Naive thymus-derived CD8-positive, alpha-beta T cell (primary cell): Measurements from ENCODE around the gene CFAP90. TPM values are rescaled to one million over a fixed set of nuclear protein-coding genes. Genes with fewer than 3 reads are reported as not detected.

Experiments used
- ATAC-seq, 2 donors: fragments of 150-1000 bp; cut with Tn5 transposase in 1 of 2; sonication (Bioruptor Pico), chemical (Tn5 transposase) in 1 of 2; 1 replicate in 1 of 2; 2 replicates in 1 of 2; pipeline ENCODE4 v1.10.0; 2021; ENCODE audit warnings: mild to moderate bottlenecking in 2 of 2, moderate library complexity in 2 of 2
- POLR2A ChIA-PET: fragments of 350-600 bp; sonication (Branson Sonifier 250); formaldehyde crosslinking; loops from one replicate; lab custom pipeline; 2021; ENCODE audit warnings: antibody characterized with exemption; lab: Charles Lee
- DNase-seq, 10 donors: peaks; one replicate each; pipeline versions ENCODE4 v3.0.0 to v3.0.0-alpha.2; 2020 to 2022
- H3K27ac Mint-ChIP-seq, 10 donors: one replicate each; pipeline ENCODE4 v1.8.0; 2020 to 2022; ENCODE audit warnings: mild to moderate bottlenecking in 10 of 10, mixed read lengths in 10 of 10, moderate library complexity in 4 of 10, inconsistent platforms in 1 of 10
- H3K27me3 Mint-ChIP-seq, 5 donors: one replicate each; pipeline ENCODE4 v1.8.0; 2021 to 2022; ENCODE audit warnings: mixed read lengths in 5 of 5
- H3K36me3 Mint-ChIP-seq, 3 donors: one replicate each; pipeline ENCODE4 v1.8.0; 2020 to 2022; ENCODE audit warnings: mixed read lengths in 3 of 3, mild to moderate bottlenecking in 2 of 3, inconsistent platforms in 1 of 3
- H3K4me1 Mint-ChIP-seq, 4 donors: one replicate each; pipeline ENCODE4 v1.8.0; 2021 to 2022; ENCODE audit warnings: mixed read lengths in 4 of 4
- H3K4me3 Mint-ChIP-seq, 10 donors: one replicate each; pipeline ENCODE4 v1.8.0; 2020 to 2022; ENCODE audit warnings: mild to moderate bottlenecking in 10 of 10, mixed read lengths in 10 of 10, moderate library complexity in 6 of 10, inconsistent platforms in 1 of 10
- H3K9me3 Mint-ChIP-seq, 9 donors: one replicate each; pipeline ENCODE4 v1.8.0; 2020 to 2022; ENCODE audit warnings: mixed read lengths in 9 of 9, mild to moderate bottlenecking in 3 of 9, inconsistent platforms in 1 of 9, moderate library complexity in 1 of 9
- polyA plus RNA-seq, 3 donors: library from polyadenylated mRNA; unstranded; fragments of 300-500 nt; fragmentation: Illumina TruSeq; gene quantifications; one replicate each; pipeline ENCODE4 v1.2.3, GENCODE V29; 2021
- total RNA-seq, 8 experiments: library from RNA in 2 of 8; stranded (reverse) in 2 of 8; gene quantifications; one replicate each; pipeline ENCODE4 v1.2.3 and lab custom pipeline; 2021 to 2026

CFAP90 gene
- total and polyA plus RNA-seq, 5 experiments from 2014 or later: not detected

- peaks cover 23 to 51% (median 37%) of the 10 kb centered on the region in 4 donors for H3K4me1 Mint-ChIP-seq
These were observed 26.9 kb upstream of the CFAP90 start for GRCh38 chr5:7877851-7878250.

GRCh38 chr5:7876867-7877266 is 25.9 kb upstream of the CFAP90 start:
- ATAC-seq: no peak

More at GRCh38 chr5:7877851-7878250, 26.9 kb upstream of the CFAP90 start:
- ATAC-seq (no peak), DNase-seq (no peak)
- H3K27ac Mint-ChIP-seq: peak overlapping the region in 2 of 10 donors; percentile 69 to 76
- no peaks in the 10 kb centered on the region for H3K27me3 Mint-ChIP-seq
- H3K36me3 Mint-ChIP-seq: peaks cover 0 to 87% (median 18%) of the 10 kb centered on the region in 3 donors
- POLR2A ChIA-PET: no interaction called here
- no peaks in the 10 kb centered on the region for H3K9me3 Mint-ChIP-seq
- H3K4me3 Mint-ChIP-seq: no peak overlapping the region

GRCh38 chr5:7875151-7875550 is 24.2 kb upstream of the CFAP90 start:
- Mint-ChIP-seq H3K4me1 (peaks cover 34 to 60% (median 53%) of the 10 kb centered on the region in 4 donors), H3K27ac (no peak overlapping the region), H3K9me3 (no peaks in the 10 kb centered on the region), H3K36me3 (peaks cover 0 to 68% (median 18%) of the 10 kb centered on the region in 3 donors), H3K27me3 (no peaks in the 10 kb centered on the region), H3K4me3 (no peak overlapping the region)
- no peak for ATAC-seq
- DNase-seq: no peak
- POLR2A ChIA-PET: no interaction called here

More at GRCh38 chr5:7876867-7877266, 25.9 kb upstream of the CFAP90 start:
- no peak for DNase-seq
- Mint-ChIP-seq H3K36me3 (peaks cover 0 to 81% (median 18%) of the 10 kb centered on the region in 3 donors), H3K9me3 (no peaks in the 10 kb centered on the region), H3K27ac (peak overlapping the region in 1 of 10 donors; percentile 76), H3K4me3 (no peak overlapping the region), H3K4me1 (peaks cover 30 to 59% (median 45%) of the 10 kb centered on the region in 4 donors), H3K27me3 (no peaks in the 10 kb centered on the region)
- POLR2A ChIA-PET: no interaction called here

GRCh38 chr5:7874639-7875038 is 23.7 kb upstream of the CFAP90 start:
- Mint-ChIP-seq H3K36me3 (peaks cover 0 to 64% (median 18%) of the 10 kb centered on the region in 3 donors), H3K9me3 (no peaks in the 10 kb centered on the region), H3K27me3 (no peaks in the 10 kb centered on the region), H3K4me1 (peaks cover 37 to 65% (median 57%) of the 10 kb centered on the region in 4 donors), H3K4me3 (no peak overlapping the region), H3K27ac (peak overlapping the region in 1 of 10 donors; percentile 68)
- POLR2A ChIA-PET: no interaction called here
- ATAC-seq: no peak
- DNase-seq: no peak

- no peak for DNase-seq
- peaks cover 40 to 71% (median 57%) of the 10 kb centered on the region in 4 donors for H3K4me1 Mint-ChIP-seq
- ATAC-seq: no peak
- H3K4me3 Mint-ChIP-seq: peak overlapping the region; percentile 32 to 81 (median 59)
- no peaks in the 10 kb centered on the region for H3K9me3 Mint-ChIP-seq
- H3K27me3 Mint-ChIP-seq: no peaks in the 10 kb centered on the region
- POLR2A ChIA-PET: no interaction called here
- peaks cover 0 to 50% (median 13%) of the 10 kb centered on the region in 3 donors for H3K36me3 Mint-ChIP-seq
- peak overlapping the region; percentile 68 to 91 (median 84) for H3K27ac Mint-ChIP-seq
These were observed 22.3 kb upstream of the CFAP90 start for GRCh38 chr5:7873216-7873615.

- POLR2A ChIA-PET: no interaction called here
- H3K27me3 Mint-ChIP-seq: no peaks in the 10 kb centered on the region
These were observed 21.7 kb upstream of the CFAP90 start for GRCh38 chr5:7872517-7873130.

GRCh38 chr5:7871653-7872052 is 20.7 kb upstream of the CFAP90 start:
- POLR2A ChIA-PET: no interaction called here
- peaks cover 0 to 37% (median 9%) of the 10 kb centered on the region in 3 donors for H3K36me3 Mint-ChIP-seq
- no peak for ATAC-seq
- no peak for DNase-seq
- peak overlapping the region in 9 of 10 donors; percentile 15 to 90 (median 68) for H3K27ac Mint-ChIP-seq
- H3K4me3 Mint-ChIP-seq: peak overlapping the region in 8 of 10 donors; percentile 44 to 97 (median 59)
- no peaks in the 10 kb centered on the region for H3K9me3 Mint-ChIP-seq
- H3K4me1 Mint-ChIP-seq: peaks cover 36 to 68% (median 66%) of the 10 kb centered on the region in 4 donors
- no peaks in the 10 kb centered on the region for H3K27me3 Mint-ChIP-seq

More at GRCh38 chr5:7872517-7873130, 21.7 kb upstream of the CFAP90 start:
- DNase-seq (no peak), ATAC-seq (no peak)
- H3K4me3 Mint-ChIP-seq: peak overlapping the region; percentile 32 to 81 (median 58)
- H3K4me1 Mint-ChIP-seq: peaks cover 37 to 67% (median 57%) of the 10 kb centered on the region in 4 donors
- H3K36me3 Mint-ChIP-seq: peaks cover 0 to 44% (median 9%) of the 10 kb centered on the region in 3 donors
- H3K27ac Mint-ChIP-seq: peak overlapping the region; percentile 68 to 91 (median 84)
- no peaks in the 10 kb centered on the region for H3K9me3 Mint-ChIP-seq

- peak; percentile 37 to 40 for ATAC-seq
- Mint-ChIP-seq H3K36me3 (peaks cover 4 to 37% (median 5%) of the 10 kb centered on the region in 3 donors), H3K4me1 (peaks cover 40 to 80% (median 77%) of the 10 kb centered on the region in 4 donors), H3K27ac (peak overlapping the region; percentile 82 to 96 (median 88)), H3K4me3 (peak overlapping the region; percentile 87 to 99 (median 94)), H3K9me3 (no peaks in the 10 kb centered on the region), H3K27me3 (no peaks in the 10 kb centered on the region)
- POLR2A ChIA-PET: interaction anchor here (1.1 to 1.5 kb wide), 3 partner anchors 12 to 1237 kb away, joined by 3 to 4 read pairs (median 4); partner anchors contain the start of genes NSUN2 and SRD5A1
- DNase-seq: peak in 3 of 10 donors; percentile 19 to 31 (median 26)
These were observed 18.7 kb upstream of the CFAP90 start for GRCh38 chr5:7869474-7870136.

GRCh38 chr5:7868773-7869473 is 18.0 kb upstream of the CFAP90 start, which contains the start of the genes FASTKD3 and MTRR:
Gene FASTKD3, minus strand, starts transcription at chr5:7869031. Its CDS starts 948 bp downstream, at chr5:7868083.
Gene MTRR, plus strand, starts transcription at chr5:7869148. Its CDS starts 1,647 bp downstream, at chr5:7870795.
- peak; percentile 99 for ATAC-seq
- Mint-ChIP-seq H3K4me3 (peak within 1 kb of the TSS; percentile 89 to 100 (median 96)), H3K9me3 (no peaks in the 10 kb centered on the region), H3K27me3 (no peaks in the 10 kb centered on the region), H3K36me3 (peaks cover 4 to 35% (median 5%) of the 10 kb centered on the region in 3 donors), H3K27ac (peak within 1 kb of the TSS; percentile 82 to 97 (median 94)), H3K4me1 (peaks cover 40 to 76% (median 74%) of the 10 kb centered on the region in 4 donors)
- POLR2A ChIA-PET: interaction anchor here (1.1 to 1.5 kb wide), 3 partner anchors 11 to 1236 kb away, joined by 3 to 4 read pairs (median 4); partner anchors contain the start of genes NSUN2 and SRD5A1
- peak; percentile 81 to 92 (median 88) for DNase-seq

- peak in 1 of 2 donors; percentile 1 for ATAC-seq
- Mint-ChIP-seq H3K4me1 (peaks cover 38 to 71% (median 69%) of the 10 kb centered on the region in 4 donors), H3K9me3 (no peaks in the 10 kb centered on the region), H3K27ac (peak overlapping the region; percentile 76 to 97 (median 90)), H3K27me3 (no peaks in the 10 kb centered on the region), H3K4me3 (peak overlapping the region; percentile 87 to 100 (median 96)), H3K36me3 (peaks cover 4 to 35% (median 5%) of the 10 kb centered on the region in 3 donors)
- POLR2A ChIA-PET: interaction anchor here (1.1 to 1.5 kb wide), 2 partner anchors 11 to 589 kb away, joined by 4 read pairs; no protein-coding TSS in a partner anchor
- peak in 1 of 10 donors; percentile 13 for DNase-seq
These were observed 17.5 kb upstream of the CFAP90 start for GRCh38 chr5:7868427-7868772.

- Mint-ChIP-seq H3K27ac (peak overlapping the region in 2 of 10 donors; percentile 35 to 56), H3K27me3 (no peaks in the 10 kb centered on the region), H3K4me3 (peak overlapping the region in 9 of 10 donors; percentile 8 to 97 (median 42)), H3K9me3 (no peaks in the 10 kb centered on the region), H3K4me1 (peaks cover 33 to 60% (median 58%) of the 10 kb centered on the region in 4 donors), H3K36me3 (peaks cover 5 to 40% (median 8%) of the 10 kb centered on the region in 3 donors)
- POLR2A ChIA-PET: interaction anchor here (1.3 kb wide), 1 partner anchor 16 kb away, joined by 3 read pairs; the partner anchor contains the start of gene CFAP90
- DNase-seq: no peak
- no peak for ATAC-seq
These were observed 16.3 kb upstream of the CFAP90 start for GRCh38 chr5:7867260-7867659.

GRCh38 chr5:7866196-7866595 is 15.3 kb upstream of the CFAP90 start:
- Mint-ChIP-seq H3K27ac (peak overlapping the region in 1 of 10 donors; percentile 22), H3K36me3 (peaks cover 5 to 46% (median 14%) of the 10 kb centered on the region in 3 donors), H3K4me3 (peak overlapping the region in 2 of 10 donors; percentile 42 to 95)

More at GRCh38 chr5:7866196-7866595, 15.3 kb upstream of the CFAP90 start:
- Mint-ChIP-seq H3K4me1 (peaks cover 26 to 50% (median 47%) of the 10 kb centered on the region in 4 donors), H3K27me3 (no peaks in the 10 kb centered on the region), H3K9me3 (no peaks in the 10 kb centered on the region)
- POLR2A ChIA-PET: no interaction called here
- DNase-seq: no peak
- no peak for ATAC-seq
